Astrocyte of the cerebellum (primary cell): Measurements from ENCODE around the gene EFCAB9.

Experiments
- DNase-seq: peaks from one replicate; pipeline ENCODE4 v3.0.0-alpha.2; 2011; ENCODE audit warnings: low read depth
- H3K4me3 ChIP-seq: 2 replicates; pipeline ENCODE4 v1.5.1; 2011; ENCODE audit warnings: mild to moderate bottlenecking, low read depth, low read length, moderate library complexity
- in situ Hi-C: cut with HindIII; loops from 2 replicates; pipeline ENCODE4 v1.10.0; 2017; ENCODE audit warnings: low sequenced_read_pairs
- TF ChIP-seq, protein P1 (sequence below): IDR thresholded peaks from 2 replicates; pipeline ENCODE4 v1.5.1; 2012; ENCODE audit warnings: low read length, low read depth, moderate library complexity, mild to moderate bottlenecking; ENCODE audit errors: missing control alignments

EFCAB9 gene

DNA sequence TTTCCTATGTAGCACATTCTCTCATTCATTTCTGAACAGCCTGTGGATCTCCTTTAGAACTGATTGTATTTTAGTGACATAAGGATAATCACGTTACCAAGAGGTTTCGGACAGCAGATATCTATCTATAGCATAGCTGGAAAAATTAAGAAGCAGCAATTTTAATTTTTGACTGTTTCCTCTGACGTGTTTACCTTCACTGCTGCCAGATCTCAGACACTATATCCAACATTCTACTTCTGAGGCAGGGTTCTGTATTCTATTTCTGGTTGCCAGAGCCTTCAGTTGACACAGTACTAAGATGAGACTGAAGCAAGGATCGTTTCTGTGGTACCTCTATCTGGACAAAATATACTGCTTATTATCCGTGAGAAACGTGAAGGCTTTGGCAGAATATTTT is at the start of gene EFCAB9:
EFCAB9 (plus strand) TSS at position 301 of the 400 bp plus-strand sequence; CDS start at position 302, 1 bp downstream.
- in situ Hi-C loops, result no loop called here
- no peak for DNase-seq
- TF ChIP-seq, protein P1, sequence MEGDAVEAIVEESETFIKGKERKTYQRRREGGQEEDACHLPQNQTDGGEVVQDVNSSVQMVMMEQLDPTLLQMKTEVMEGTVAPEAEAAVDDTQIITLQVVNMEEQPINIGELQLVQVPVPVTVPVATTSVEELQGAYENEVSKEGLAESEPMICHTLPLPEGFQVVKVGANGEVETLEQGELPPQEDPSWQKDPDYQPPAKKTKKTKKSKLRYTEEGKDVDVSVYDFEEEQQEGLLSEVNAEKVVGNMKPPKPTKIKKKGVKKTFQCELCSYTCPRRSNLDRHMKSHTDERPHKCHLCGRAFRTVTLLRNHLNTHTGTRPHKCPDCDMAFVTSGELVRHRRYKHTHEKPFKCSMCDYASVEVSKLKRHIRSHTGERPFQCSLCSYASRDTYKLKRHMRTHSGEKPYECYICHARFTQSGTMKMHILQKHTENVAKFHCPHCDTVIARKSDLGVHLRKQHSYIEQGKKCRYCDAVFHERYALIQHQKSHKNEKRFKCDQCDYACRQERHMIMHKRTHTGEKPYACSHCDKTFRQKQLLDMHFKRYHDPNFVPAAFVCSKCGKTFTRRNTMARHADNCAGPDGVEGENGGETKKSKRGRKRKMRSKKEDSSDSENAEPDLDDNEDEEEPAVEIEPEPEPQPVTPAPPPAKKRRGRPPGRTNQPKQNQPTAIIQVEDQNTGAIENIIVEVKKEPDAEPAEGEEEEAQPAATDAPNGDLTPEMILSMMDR, result no peak
- no peak within 1 kb of the TSS for H3K4me3 ChIP-seq

DNA sequence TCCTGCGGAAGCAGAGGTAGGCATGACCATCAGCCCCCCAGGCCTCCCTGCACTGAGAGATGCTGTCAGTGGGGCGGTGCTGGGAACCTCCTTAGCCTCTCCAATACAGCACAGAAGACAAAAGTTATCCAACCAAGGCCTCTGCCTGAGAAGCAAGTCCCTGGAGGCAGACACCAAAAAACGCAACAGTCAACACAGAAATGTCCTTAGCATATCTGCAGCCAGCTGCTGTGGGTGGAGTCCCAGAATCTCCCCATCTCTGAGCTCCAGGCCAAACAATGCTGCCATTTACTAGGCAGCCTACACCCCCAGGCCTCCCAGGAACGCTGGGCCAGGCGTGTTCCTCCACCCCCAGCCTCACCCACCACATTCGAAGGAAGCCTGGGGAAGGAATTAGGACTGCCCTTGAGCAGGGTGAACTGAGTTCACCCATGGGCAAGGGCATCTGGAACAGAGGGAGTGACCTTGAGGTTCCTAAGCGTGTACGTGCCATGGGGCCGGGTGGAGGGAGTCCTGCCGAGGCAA is 49.6 kb upstream of the EFCAB9 start:
- TF ChIP-seq, protein P1, result no peak
- in situ Hi-C loops, result no loop called here
- no peak for DNase-seq
- H3K4me3 ChIP-seq, result no peak overlapping the region

DNA sequence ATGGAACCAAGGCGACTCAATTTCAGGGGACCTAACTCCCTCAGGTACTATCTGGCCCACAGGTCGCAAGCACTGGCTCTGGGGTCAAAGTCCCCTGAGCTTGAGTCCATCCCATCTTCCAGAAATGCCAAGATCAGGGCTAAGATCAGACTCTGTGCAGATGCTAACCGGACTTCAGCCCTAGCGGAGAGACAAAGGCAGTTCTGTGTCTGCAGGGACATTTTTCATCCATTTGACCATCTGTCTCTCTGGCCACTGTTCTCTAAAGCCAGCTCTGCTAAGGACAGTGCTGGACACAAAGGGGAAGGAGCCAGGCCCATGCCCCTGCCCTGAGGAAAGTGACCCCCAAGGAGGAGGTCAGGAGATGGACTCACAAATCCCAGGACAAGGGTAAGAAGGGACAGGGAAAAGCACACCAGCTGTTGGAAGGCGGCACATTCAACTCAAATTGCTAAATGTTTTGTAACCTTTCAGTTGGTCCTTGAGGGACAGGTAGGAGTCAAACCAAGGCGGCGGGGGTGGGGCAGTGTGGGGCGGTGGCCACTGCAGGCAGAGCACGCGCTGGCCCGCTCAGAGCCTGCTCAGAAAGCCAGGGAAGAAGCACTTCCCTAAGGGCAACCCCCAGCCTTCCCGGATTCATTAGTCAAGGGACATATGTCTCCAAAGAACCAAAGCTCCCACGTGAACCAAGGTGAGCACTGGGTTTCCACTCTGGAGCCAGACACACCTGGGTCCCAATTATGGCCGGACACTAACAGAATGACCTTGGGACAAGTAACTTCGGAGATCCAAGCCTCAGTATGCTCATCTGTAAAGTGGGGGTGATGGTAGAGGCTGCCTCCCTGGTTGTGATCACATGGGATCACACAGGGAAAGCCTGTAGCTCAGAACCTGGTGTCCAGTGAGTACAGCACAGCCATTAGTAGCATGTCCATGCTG is 48.8 kb upstream of the EFCAB9 start:
- TF ChIP-seq, protein P1, result no peak
- in situ Hi-C loops, result no loop called here
- no peak for DNase-seq
- H3K4me3 ChIP-seq, result no peak overlapping the region

DNA sequence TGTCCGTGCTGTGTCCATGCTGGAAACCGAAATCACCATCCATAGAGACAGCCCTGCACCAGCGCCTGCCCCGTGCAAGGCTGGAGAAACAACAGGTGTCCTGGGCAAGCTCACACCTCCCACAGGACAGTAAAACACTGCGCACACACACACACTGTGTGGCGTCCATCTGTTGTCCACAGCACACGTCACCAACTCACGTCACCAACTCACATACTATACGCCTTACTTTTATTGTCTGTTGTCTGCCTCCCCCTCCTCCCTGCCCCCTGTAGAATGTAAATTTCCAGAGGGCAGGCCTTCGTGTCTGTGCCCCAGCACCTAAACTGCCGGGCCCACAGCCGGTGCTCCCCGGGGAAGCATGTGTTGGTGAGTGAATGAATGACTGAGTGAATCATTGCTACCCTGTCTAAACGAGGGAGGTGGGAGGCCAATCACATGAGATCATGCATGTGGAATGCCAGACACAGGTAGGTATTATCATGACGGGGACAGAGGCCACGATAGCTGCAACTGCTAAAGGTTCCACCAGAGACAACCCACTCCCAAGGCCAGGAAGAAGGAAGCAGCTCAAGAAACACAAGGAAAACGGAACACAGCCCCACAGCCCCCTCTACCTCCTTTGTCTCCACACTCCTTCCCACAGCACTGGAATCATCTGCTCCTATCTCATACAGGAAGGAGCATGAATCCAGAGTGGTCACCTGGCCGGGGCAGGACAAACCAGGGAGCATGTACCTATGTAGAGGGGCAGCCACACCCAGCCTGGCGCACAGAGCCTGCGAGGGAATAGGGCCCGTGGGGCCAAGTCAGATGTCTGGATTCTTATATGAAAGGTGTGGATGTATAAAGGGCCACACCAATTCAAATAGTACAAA is 47.9 kb upstream of the EFCAB9 start:
- no peak for DNase-seq
- in situ Hi-C loops, result no loop called here
- no peak overlapping the region for H3K4me3 ChIP-seq
- TF ChIP-seq, protein P1, result no peak

DNA sequence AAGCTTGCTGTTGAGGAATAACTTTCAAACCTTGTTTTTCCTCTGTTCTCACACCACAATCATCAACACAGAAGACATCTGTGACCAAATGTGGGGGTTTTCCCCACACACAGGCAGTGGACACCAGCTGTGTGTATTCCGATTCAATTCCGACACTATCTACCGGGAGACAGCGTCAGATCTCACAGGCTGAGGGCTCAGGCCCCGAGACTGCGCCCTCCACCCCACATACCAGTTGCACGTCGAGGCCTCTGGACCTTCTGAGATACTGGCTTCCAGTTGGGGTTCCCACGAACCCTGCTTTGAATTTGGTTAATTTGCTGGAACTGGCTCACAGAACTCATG is 47.3 kb upstream of the EFCAB9 start:
- DNase-seq, result no peak
- TF ChIP-seq, protein P1, result no peak
- no peak overlapping the region for H3K4me3 ChIP-seq
- in situ Hi-C loops, result no loop called here

DNA sequence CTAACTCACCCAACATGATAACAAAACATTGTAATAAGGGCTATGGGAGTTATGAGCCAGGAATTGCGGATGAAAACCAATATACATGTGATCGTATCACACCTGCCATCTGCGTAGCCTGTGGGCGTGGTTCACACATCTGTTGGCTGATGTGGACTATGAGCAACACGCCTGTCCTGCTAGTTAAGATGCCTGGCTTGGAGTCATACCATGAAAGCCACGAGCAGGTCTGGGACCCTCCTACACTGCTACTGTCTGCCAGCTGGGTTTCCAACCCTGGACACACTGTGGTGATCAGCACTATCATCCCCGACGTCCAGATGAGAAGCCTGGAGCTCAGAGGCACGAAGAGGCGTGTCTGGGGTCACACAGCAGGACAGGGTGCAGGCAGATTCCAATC is 46.1 kb upstream of the EFCAB9 start:
- DNase-seq, result no peak
- TF ChIP-seq, protein P1, result no peak

More for the DNA sequence above, 46.1 kb upstream of the EFCAB9 start:
- no peak overlapping the region for H3K4me3 ChIP-seq
- in situ Hi-C loops, result no loop called here
